ENCODE data around the gene CLEC11A. TPM values are rescaled to one million over a fixed set of nuclear protein-coding genes. Genes with fewer than 3 reads are reported as not detected.
A peak's percentile ranks its signal among the peaks of the same experiment; 100 is the strongest.

The CLEC11A gene
- total RNA-seq, 1 donor from 2014 or later: 37.3 TPM

GRCh38 chr19:50720921-50721381 lies 2.2 kb upstream of the CLEC11A start:
- no peaks in the 10 kb centered on the region for H3K4me1 Mint-ChIP-seq (ENCODE audit: unreplicated experiment)
- peaks cover 13% of the 10 kb centered on the region for H3K36me3 Mint-ChIP-seq (ENCODE audit: low read depth, unreplicated experiment)
- TF ChIP-seq CTCF (IDR thresholded peaks at IDR 0.05; ENCODE audit: unreplicated experiment): no peak
- H3K27me3 Mint-ChIP-seq (ENCODE audit: unreplicated experiment): peaks cover 25% of the 10 kb centered on the region
- H3K9me3 Mint-ChIP-seq (ENCODE audit: unreplicated experiment): peaks cover 22% of the 10 kb centered on the region
- no peak overlapping the region for H3K27ac Mint-ChIP-seq (ENCODE audit: unreplicated experiment)
- H3K4me3 Mint-ChIP-seq (ENCODE audit: unreplicated experiment): peak overlapping the region; percentile 74
- DNase-seq (ENCODE audit: low spot score): no peak

- H3K9me3 Mint-ChIP-seq (ENCODE audit: unreplicated experiment): peaks cover 24% of the 10 kb centered on the region
- no peak overlapping the region for H3K4me3 Mint-ChIP-seq (ENCODE audit: unreplicated experiment)
- peaks cover 13% of the 10 kb centered on the region for H3K36me3 Mint-ChIP-seq (ENCODE audit: low read depth, unreplicated experiment)
- TF ChIP-seq CTCF (IDR thresholded peaks at IDR 0.05; ENCODE audit: unreplicated experiment): no peak
- H3K27me3 Mint-ChIP-seq (ENCODE audit: unreplicated experiment): peaks cover 24% of the 10 kb centered on the region
- H3K27ac Mint-ChIP-seq (ENCODE audit: unreplicated experiment): peak overlapping the region; percentile 64
- DNase-seq (ENCODE audit: low spot score): no peak
- H3K4me1 Mint-ChIP-seq (ENCODE audit: unreplicated experiment): no peaks in the 10 kb centered on the region
Observed at GRCh38 chr19:50721441-50722137, 1.6 kb upstream of the CLEC11A start.

DNA sequence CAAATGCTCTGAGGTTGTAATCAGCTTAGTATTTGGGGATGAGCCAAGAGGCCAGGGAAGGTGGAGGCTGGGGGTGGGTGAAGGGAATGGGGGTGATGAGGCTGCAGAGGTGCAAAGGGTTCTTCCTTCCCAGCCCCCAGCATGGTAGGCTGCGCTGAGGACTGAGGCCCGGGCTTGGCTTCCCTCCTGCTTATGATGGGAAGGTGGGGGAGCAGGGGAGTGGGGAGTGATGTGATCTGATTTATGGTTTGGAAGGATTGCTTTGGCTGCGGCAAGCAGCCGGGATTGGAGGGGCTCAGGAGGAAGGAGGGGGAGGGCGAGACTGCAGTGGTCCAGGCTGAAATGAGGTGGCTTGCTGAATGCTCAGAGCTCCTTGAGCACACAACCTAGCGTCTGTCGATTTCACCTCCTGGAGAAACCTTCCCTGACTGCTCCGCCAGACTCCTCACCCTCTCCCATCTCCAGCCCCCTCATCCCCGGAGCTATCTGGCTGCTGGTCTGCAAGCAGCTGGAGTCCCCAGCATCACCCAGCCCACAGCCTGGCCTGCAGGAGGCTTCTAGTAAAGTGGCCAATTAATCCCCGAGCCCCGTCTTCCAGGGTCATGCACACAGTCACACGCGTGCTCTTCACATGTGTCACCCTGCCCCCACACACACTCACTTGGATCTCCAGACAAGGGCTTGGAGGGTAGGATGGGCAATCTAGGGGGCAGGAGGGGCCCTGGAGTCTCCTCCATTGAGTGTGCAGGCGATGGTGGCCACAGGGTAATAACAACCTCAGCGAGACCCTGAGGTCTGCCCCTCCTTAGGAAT lies 757 bp upstream of the CLEC11A start:
- Mint-ChIP-seq H3K4me1 (ENCODE audit: unreplicated experiment) (no peaks in the 10 kb centered on the region), H3K36me3 (ENCODE audit: low read depth, unreplicated experiment) (peaks cover 16% of the 10 kb centered on the region), H3K27ac (ENCODE audit: unreplicated experiment) (no peak overlapping the region), H3K4me3 (ENCODE audit: unreplicated experiment) (no peak overlapping the region), H3K27me3 (ENCODE audit: unreplicated experiment) (peaks cover 21% of the 10 kb centered on the region), H3K9me3 (ENCODE audit: unreplicated experiment) (peaks cover 24% of the 10 kb centered on the region)
- no peak for TF ChIP-seq CTCF (IDR thresholded peaks at IDR 0.05; ENCODE audit: unreplicated experiment)
- DNase-seq (ENCODE audit: low spot score): no peak

GRCh38 chr19:50723735-50724521 lies 764 bp downstream of the CLEC11A start:
- DNase-seq (ENCODE audit: low spot score): no peak
- Mint-ChIP-seq H3K4me1 (ENCODE audit: unreplicated experiment) (no peaks in the 10 kb centered on the region), H3K36me3 (ENCODE audit: low read depth, unreplicated experiment) (peaks cover 18% of the 10 kb centered on the region), H3K9me3 (ENCODE audit: unreplicated experiment) (peaks cover 24% of the 10 kb centered on the region), H3K4me3 (ENCODE audit: unreplicated experiment) (peak overlapping the region; percentile 59), H3K27ac (ENCODE audit: unreplicated experiment) (no peak overlapping the region), H3K27me3 (ENCODE audit: unreplicated experiment) (peaks cover 19% of the 10 kb centered on the region)
- TF ChIP-seq CTCF (IDR thresholded peaks at IDR 0.05; ENCODE audit: unreplicated experiment): no peak

All from endothelial cell (in vitro differentiated cells).